Keratinocyte (primary cell): ENCODE data around the gene NAA25. TPM values are rescaled to one million over a fixed set of nuclear protein-coding genes. Genes with fewer than 3 reads are reported as not detected.

ENCODE experiments used
- DNase-seq: peaks from one replicate; pipeline ENCODE4 v3.0.0-alpha.2; 2011; ENCODE audit warnings: low read depth, missing footprints, low spot score
- FAIRE-seq: peaks from 2 replicates; lab custom pipeline; 2011; peaks lifted over from hg19 to GRCh38; lab: Jason Lieb, UNC
- H2AFZ ChIP-seq: 2 replicates; pipeline ENCODE4 v1.6.0; 2012; ENCODE audit warnings: low read length, control low read depth, inconsistent platforms; ENCODE audit not compliant: control insufficient read depth
- H3K27ac ChIP-seq: 2 replicates; pipeline ENCODE4 v1.5.1; 2011; ENCODE audit warnings: low read length; ENCODE audit not compliant: control insufficient read depth, insufficient read depth
- H3K27me3 ChIP-seq: 3 replicates; pipeline ENCODE4 v1.6.0; 2011; ENCODE audit warnings: low read length; ENCODE audit not compliant: control insufficient read depth, insufficient read depth; ENCODE audit errors: extremely low read depth
- H3K36me3 ChIP-seq, 2 experiments: 2 replicates in 1 of 2; 3 replicates in 1 of 2; pipeline ENCODE4 v1.5.1; 2011; ENCODE audit warnings: low read length in 2 of 2, mild to moderate bottlenecking in 1 of 2; ENCODE audit not compliant: control insufficient read depth in 2 of 2, insufficient read depth in 2 of 2; ENCODE audit errors: extremely low read depth in 1 of 2
- H3K4me1 ChIP-seq: 3 replicates; pipeline ENCODE4 v1.5.1; 2011; ENCODE audit warnings: low read length; ENCODE audit not compliant: control insufficient read depth, insufficient read depth; ENCODE audit errors: extremely low read depth
- H3K4me2 ChIP-seq: 3 replicates; pipeline ENCODE4 v1.6.0; 2011; ENCODE audit warnings: low read depth, low read length; ENCODE audit not compliant: control insufficient read depth, insufficient read depth; ENCODE audit errors: extremely low read depth
- H3K4me3 ChIP-seq, 3 experiments: fragments of 200-600 bp in 1 of 3; sonication (generic) in 1 of 3; 2 replicates in 2 of 3; 3 replicates in 1 of 3; pipeline ENCODE4 v1.5.1; 2011 to 2016; ENCODE audit warnings: low read length in 3 of 3, mild to moderate bottlenecking in 3 of 3, control low read depth in 2 of 3, inconsistent platforms in 1 of 3, low read depth in 1 of 3, mixed read lengths in 1 of 3, mixed run types in 1 of 3, moderate library complexity in 1 of 3; ENCODE audit not compliant: control insufficient read depth in 2 of 3, insufficient read depth in 2 of 3; ENCODE audit errors: extremely low read depth in 1 of 3
- H3K79me2 ChIP-seq: 2 replicates; pipeline ENCODE4 v1.6.0; 2012; ENCODE audit warnings: low read length; ENCODE audit not compliant: control insufficient read depth, insufficient read depth
- H3K9ac ChIP-seq: 3 replicates; pipeline ENCODE4 v1.6.0; 2011; ENCODE audit warnings: low read length; ENCODE audit not compliant: control insufficient read depth, insufficient read depth; ENCODE audit errors: extremely low read depth
- H3K9me1 ChIP-seq: 3 replicates; pipeline ENCODE4 v1.6.0; 2011; ENCODE audit warnings: low read length; ENCODE audit not compliant: control insufficient read depth, insufficient read depth; ENCODE audit errors: extremely low read depth
- H3K9me3 ChIP-seq: 2 replicates; pipeline ENCODE4 v1.5.1; 2012; ENCODE audit warnings: low read depth, low read length; ENCODE audit not compliant: control insufficient read depth
- H4K20me1 ChIP-seq: 3 replicates; pipeline ENCODE4 v1.6.0; 2011; ENCODE audit warnings: low read length; ENCODE audit not compliant: control insufficient read depth, insufficient read depth; ENCODE audit errors: extremely low read depth
- CTCF ChIP-seq, 3 experiments: IDR thresholded peaks in 1 of 3; conservative IDR thresholded peaks in 1 of 3; optimal IDR thresholded peaks in 1 of 3; 2 replicates in 2 of 3; 3 replicates in 1 of 3; pipeline versions ENCODE3 to v1.5.1; 2011; ENCODE audit warnings: low read length in 3 of 3, mild to moderate bottlenecking in 3 of 3, moderate library complexity in 2 of 3, control low read depth in 1 of 3, inconsistent platforms in 1 of 3; ENCODE audit not compliant: insufficient read depth in 2 of 3; ENCODE audit errors: extremely low read depth in 1 of 3
- EZH2 ChIP-seq: IDR thresholded peaks from one replicate; pipeline ENCODE4 v1.6.1; 2012; ENCODE audit warnings: inconsistent platforms, mild to moderate bottlenecking, low read length, moderate library complexity
- dilution Hi-C: fragments of 300-500 bp; cut with MboI; formaldehyde crosslinking; loops from one replicate; pipeline ENCODE4 v1.7.0; 2020; ENCODE audit warnings: low sequenced_read_pairs; ENCODE audit not compliant: extremely low pct_ligation_motif_present
- polyA plus RNA-seq, 5 experiments: library from polyadenylated mRNA; depleted of rRNA in 3 of 5; stranded (reverse) in 3 of 5; stranded (forward) in 1 of 5; unstranded in 1 of 5; fragments of >200 nt; gene quantifications; 1 replicate in 1 of 5; 2 replicates in 3 of 5; 3 replicates in 1 of 5; pipeline versions ENCODE4 v1.2.1 to v1.2.3, GENCODE V29; 2011 to 2012; ENCODE audit warnings: missing spikeins in 2 of 5, low read depth in 1 of 5, low replicate concordance in 1 of 5

NAA25 gene
- polyA plus RNA-seq, 1 donor (not counting 4 experiments of a cell fraction or from before 2014, with no cell fraction given), result 26.1 TPM

DNA sequence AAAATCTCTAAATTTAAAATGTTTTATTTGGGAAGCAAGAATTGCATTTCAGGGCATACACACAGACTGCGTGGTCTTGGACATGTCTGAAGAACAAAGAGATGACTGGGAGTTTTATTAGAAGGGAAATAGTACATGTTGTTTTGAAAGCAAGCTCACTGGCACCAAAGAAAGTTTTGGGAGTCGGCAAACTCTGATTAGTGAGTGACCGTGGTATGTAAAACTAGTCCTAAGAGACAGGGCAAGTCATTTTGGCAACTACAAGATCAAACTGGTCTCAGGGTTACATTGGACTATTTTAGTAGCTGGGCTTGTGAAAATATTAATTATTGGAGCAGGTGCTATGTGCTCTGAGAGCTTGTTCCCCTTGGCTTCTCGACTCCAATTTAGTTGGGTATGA lies 110.6 kb downstream of the NAA25 start:
- Histone ChIP-seq H3K36me3 (no peaks in the 10 kb centered on the region), H3K4me2 (no peak overlapping the region), H4K20me1 (no peaks in the 10 kb centered on the region), H3K9me1 (no peaks in the 10 kb centered on the region), H3K27me3 (no peaks in the 10 kb centered on the region), H3K4me3 (no peak overlapping the region), H3K9ac (no peak overlapping the region), H2AFZ (no peak overlapping the region), H3K9me3 (no peaks in the 10 kb centered on the region), H3K27ac (no peak overlapping the region), H3K4me1 (peaks cover 3% of the 10 kb centered on the region), H3K79me2 (no peaks in the 10 kb centered on the region)
- no peak for FAIRE-seq
- no peak for DNase-seq
- dilution Hi-C loops, result no loop called here
- no peak for TF ChIP-seq EZH2
- no peak for TF ChIP-seq CTCF (optimal IDR thresholded peaks at IDR 0.05 in 1 of 3, IDR thresholded peaks at IDR 0.05 in 1 of 3, conservative IDR thresholded peaks at IDR 0.05 in 1 of 3; ENCODE audit: extremely low read depth in 1 of 3, insufficient read depth in 2 of 3, low read length in 3 of 3)

DNA sequence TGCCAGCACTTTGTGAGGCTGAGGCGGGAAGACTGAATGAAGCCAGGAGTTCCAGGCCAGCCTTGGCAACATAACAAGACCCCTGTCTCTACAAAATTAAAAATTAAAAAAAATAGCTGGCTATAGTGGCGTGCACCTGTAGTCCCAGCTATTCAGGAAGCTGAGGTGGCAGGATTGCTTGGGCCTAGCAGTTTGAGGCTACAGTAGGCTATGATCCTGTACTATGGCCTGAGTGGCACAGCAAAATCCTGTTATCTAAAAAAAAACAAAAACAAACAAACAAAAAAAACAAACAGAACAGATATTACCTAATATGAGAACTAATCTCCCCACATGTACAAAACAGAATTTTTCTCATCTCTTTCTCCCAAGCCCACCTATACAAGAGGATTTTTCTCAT lies 111.3 kb downstream of the NAA25 start:
- Histone ChIP-seq H3K4me2 (no peak overlapping the region), H3K4me3 (no peak overlapping the region), H3K27ac (no peak overlapping the region), H3K9me1 (no peaks in the 10 kb centered on the region), H3K4me1 (peaks cover 3% of the 10 kb centered on the region), H3K27me3 (no peaks in the 10 kb centered on the region), H3K36me3 (no peaks in the 10 kb centered on the region), H2AFZ (no peak overlapping the region), H4K20me1 (no peaks in the 10 kb centered on the region), H3K9me3 (no peaks in the 10 kb centered on the region), H3K9ac (no peak overlapping the region), H3K79me2 (no peaks in the 10 kb centered on the region)
- TF ChIP-seq EZH2 (no peak), CTCF (optimal IDR thresholded peaks at IDR 0.05 in 1 of 3, IDR thresholded peaks at IDR 0.05 in 1 of 3, conservative IDR thresholded peaks at IDR 0.05 in 1 of 3; ENCODE audit: extremely low read depth in 1 of 3, insufficient read depth in 2 of 3, low read length in 3 of 3) (no peak)
- no peak for FAIRE-seq
- no peak for DNase-seq
- dilution Hi-C loops, result no loop called here
